H9 (cell line): ENCODE measurements around the gene INHBB. TPM values are rescaled to one million over a fixed set of nuclear protein-coding genes. Genes with fewer than 3 reads are reported as not detected.
A peak's percentile ranks its signal among the peaks of the same experiment; 100 is the strongest.

Experiments used
- DNase-seq: peaks from one replicate; pipeline ENCODE4 v3.0.0-alpha.2; 2017
- H2AFZ ChIP-seq: one replicate; pipeline ENCODE4 v1.6.1; 2013; ENCODE audit warnings: mild to moderate bottlenecking, low read length, control low read depth, moderate library complexity
- H2AK5ac ChIP-seq: 2 replicates; pipeline ENCODE4 v1.6.1; 2013; ENCODE audit warnings: low read length, control low read depth, mixed read lengths; ENCODE audit not compliant: insufficient read length
- H2BK120ac ChIP-seq: one replicate; pipeline ENCODE4 v1.6.1; 2013; ENCODE audit warnings: low read depth, mild to moderate bottlenecking, low read length, control low read depth, inconsistent platforms; ENCODE audit not compliant: poor library complexity, severe bottlenecking
- H2BK12ac ChIP-seq: 2 replicates; pipeline ENCODE4 v1.6.1; 2013; ENCODE audit warnings: low read length, control low read depth, mixed read lengths, low read depth; ENCODE audit not compliant: insufficient read length
- H2BK15ac ChIP-seq: 2 replicates; pipeline ENCODE4 v1.6.1; 2013; ENCODE audit warnings: low read depth, low read length, control low read depth
- H2BK20ac ChIP-seq: one replicate; pipeline ENCODE4 v1.6.1; 2013; ENCODE audit warnings: low read depth, mild to moderate bottlenecking, low read length, control low read depth, inconsistent platforms; ENCODE audit not compliant: poor library complexity, severe bottlenecking
- H2BK5ac ChIP-seq: 2 replicates; pipeline ENCODE4 v1.6.1; 2013; ENCODE audit warnings: low read length, control low read depth, mixed read lengths; ENCODE audit not compliant: insufficient read length
- H3K14ac ChIP-seq: 2 replicates; pipeline ENCODE4 v1.6.1; 2013; ENCODE audit warnings: low read length, control low read depth; ENCODE audit not compliant: insufficient read depth
- H3K18ac ChIP-seq: 2 replicates; pipeline ENCODE4 v1.6.1; 2013; ENCODE audit warnings: low read depth, mild to moderate bottlenecking, mixed read lengths, low read length, control low read depth; ENCODE audit not compliant: insufficient read length
- H3K23ac ChIP-seq: 2 replicates; pipeline ENCODE4 v1.6.1; 2013; ENCODE audit warnings: low read length, control low read depth, mixed read lengths, low read depth; ENCODE audit not compliant: insufficient read length
- H3K23me2 ChIP-seq: 2 replicates; pipeline ENCODE4 v1.6.1; 2013; ENCODE audit warnings: low read depth, mild to moderate bottlenecking, mixed read lengths, low read length, control low read depth; ENCODE audit not compliant: insufficient read length, poor library complexity, severe bottlenecking
- H3K27ac ChIP-seq: 2 replicates; pipeline ENCODE4 v1.5.1; 2013; ENCODE audit warnings: low read length, control low read depth, mixed read lengths, low read depth; ENCODE audit not compliant: insufficient read length
- H3K27me3 ChIP-seq: 2 replicates; pipeline ENCODE4 v1.6.1; 2013; ENCODE audit warnings: low read length, control low read depth, inconsistent platforms; ENCODE audit not compliant: insufficient read depth
- H3K4ac ChIP-seq: 2 replicates; pipeline ENCODE4 v1.6.1; 2013; ENCODE audit warnings: low read depth, mild to moderate bottlenecking, control low read depth, inconsistent platforms, low read length, moderate library complexity
- H3K4me1 ChIP-seq: 2 replicates; pipeline ENCODE4 v1.6.1; 2013; ENCODE audit warnings: low read length, control low read depth, inconsistent platforms; ENCODE audit not compliant: insufficient read depth
- H3K4me2 ChIP-seq: 2 replicates; pipeline ENCODE4 v1.6.1; 2013; ENCODE audit warnings: low read length, control low read depth, mixed read lengths; ENCODE audit not compliant: insufficient read length, insufficient read depth
- H3K56ac ChIP-seq: 2 replicates; pipeline ENCODE4 v1.6.1; 2013; ENCODE audit warnings: low read depth, mild to moderate bottlenecking, mixed read lengths, low read length, control low read depth; ENCODE audit not compliant: insufficient read length
- H3K79me1 ChIP-seq: 2 replicates; pipeline ENCODE4 v1.6.1; 2013; ENCODE audit warnings: low read depth, mild to moderate bottlenecking, moderate library complexity, low read length, control low read depth, inconsistent platforms; ENCODE audit not compliant: insufficient read depth, poor library complexity, severe bottlenecking
- H3K79me2 ChIP-seq: 2 replicates; pipeline ENCODE4 v1.6.1; 2013; ENCODE audit warnings: low read length, control low read depth, inconsistent platforms; ENCODE audit not compliant: insufficient read depth
- H3K9ac ChIP-seq: 2 replicates; pipeline ENCODE4 v1.6.1; 2013; ENCODE audit warnings: low read length, control low read depth, mixed read lengths; ENCODE audit not compliant: insufficient read length; ENCODE audit errors: extremely low read depth
- H3K9me3 ChIP-seq: one replicate; pipeline ENCODE4 v1.6.1; 2013; ENCODE audit warnings: low read depth, low read length, inconsistent platforms; ENCODE audit not compliant: control insufficient read depth
- H3T11ph ChIP-seq: one replicate; pipeline ENCODE4 v1.6.1; 2013; ENCODE audit warnings: mild to moderate bottlenecking, low read length, control low read depth, inconsistent platforms
- H4K20me1 ChIP-seq: one replicate; pipeline ENCODE4 v1.6.1; 2013; ENCODE audit not compliant: control insufficient read depth, insufficient read length, insufficient read depth
- H4K5ac ChIP-seq: 2 replicates; pipeline ENCODE4 v1.6.1; 2013; ENCODE audit warnings: low read depth, mild to moderate bottlenecking, mixed read lengths, low read length, control low read depth; ENCODE audit not compliant: insufficient read length
- H4K8ac ChIP-seq: replicated peaks from 2 replicates; pipeline ENCODE4 v1.6.1; 2013; ENCODE audit warnings: low read length, control low read depth, mixed read lengths, low read depth; ENCODE audit not compliant: insufficient read length
- H4K91ac ChIP-seq: 2 replicates; pipeline ENCODE4 v1.6.1; 2013; ENCODE audit warnings: low read depth, mild to moderate bottlenecking, moderate library complexity, mixed read lengths, low read length, control low read depth; ENCODE audit not compliant: insufficient read length
- H3K27ac Mint-ChIP-seq, 3 experiments: 2 replicates in 2 of 3; 3 replicates in 1 of 3; pipeline ENCODE4 v1.8.0; 2020 to 2021; ENCODE audit warnings: mixed read lengths in 3 of 3, mild to moderate bottlenecking in 1 of 3, moderate library complexity in 1 of 3
- H3K27me3 Mint-ChIP-seq: 2 replicates; pipeline ENCODE4 v1.8.0; 2021; ENCODE audit warnings: low read depth, mild to moderate bottlenecking, moderate library complexity, mixed read lengths
- H3K36me3 Mint-ChIP-seq, 3 experiments: 2 replicates in 2 of 3; 3 replicates in 1 of 3; pipeline ENCODE4 v1.8.0; 2020 to 2021; ENCODE audit warnings: low read depth in 3 of 3, mixed read lengths in 3 of 3; ENCODE audit not compliant: insufficient read depth in 1 of 3
- H3K4me1 Mint-ChIP-seq, 2 experiments: 2 replicates each; pipeline ENCODE4 v1.8.0; 2020; ENCODE audit warnings: mixed read lengths in 2 of 2
- H3K4me3 Mint-ChIP-seq, 2 experiments: 2 replicates in 1 of 2; 3 replicates in 1 of 2; pipeline ENCODE4 v1.8.0; 2020 to 2021; ENCODE audit warnings: mild to moderate bottlenecking in 2 of 2, mixed read lengths in 2 of 2, moderate library complexity in 1 of 2
- H3K9me3 Mint-ChIP-seq, 2 experiments: 2 replicates in 1 of 2; 3 replicates in 1 of 2; pipeline ENCODE4 v1.8.0; 2020; ENCODE audit warnings: mild to moderate bottlenecking in 2 of 2, mixed read lengths in 2 of 2, moderate library complexity in 1 of 2
- WGBS: extraction: QIAGEN DNeasy Blood & Tissue Kit; methylation state at CpG from one replicate; pipeline ENCODE4 v1.1.7; 2013; ENCODE audit warnings: missing lambda C conversion rate, low lambda C conversion rate, mixed read lengths; ENCODE audit not compliant: insufficient read length; ENCODE audit errors: extremely low coverage; 5-methylcytosine and 5-hydroxymethylcytosine counted together
- total RNA-seq: library from RNA; stranded (reverse); gene quantifications from 2 replicates; pipeline ENCODE4 v1.2.1, GENCODE V29; 2021
- TF ChIP-seq, protein P1 (sequence below): fragments of 200-600 bp; sonication (generic); conservative IDR thresholded peaks from 3 replicates; pipeline ENCODE4 v1.8.0; 2021; ENCODE audit warnings: antibody characterized with exemption, mild to moderate bottlenecking

INHBB gene
- total RNA-seq, 1 experiment from 2014 or later, result 0.13 TPM

DNA sequence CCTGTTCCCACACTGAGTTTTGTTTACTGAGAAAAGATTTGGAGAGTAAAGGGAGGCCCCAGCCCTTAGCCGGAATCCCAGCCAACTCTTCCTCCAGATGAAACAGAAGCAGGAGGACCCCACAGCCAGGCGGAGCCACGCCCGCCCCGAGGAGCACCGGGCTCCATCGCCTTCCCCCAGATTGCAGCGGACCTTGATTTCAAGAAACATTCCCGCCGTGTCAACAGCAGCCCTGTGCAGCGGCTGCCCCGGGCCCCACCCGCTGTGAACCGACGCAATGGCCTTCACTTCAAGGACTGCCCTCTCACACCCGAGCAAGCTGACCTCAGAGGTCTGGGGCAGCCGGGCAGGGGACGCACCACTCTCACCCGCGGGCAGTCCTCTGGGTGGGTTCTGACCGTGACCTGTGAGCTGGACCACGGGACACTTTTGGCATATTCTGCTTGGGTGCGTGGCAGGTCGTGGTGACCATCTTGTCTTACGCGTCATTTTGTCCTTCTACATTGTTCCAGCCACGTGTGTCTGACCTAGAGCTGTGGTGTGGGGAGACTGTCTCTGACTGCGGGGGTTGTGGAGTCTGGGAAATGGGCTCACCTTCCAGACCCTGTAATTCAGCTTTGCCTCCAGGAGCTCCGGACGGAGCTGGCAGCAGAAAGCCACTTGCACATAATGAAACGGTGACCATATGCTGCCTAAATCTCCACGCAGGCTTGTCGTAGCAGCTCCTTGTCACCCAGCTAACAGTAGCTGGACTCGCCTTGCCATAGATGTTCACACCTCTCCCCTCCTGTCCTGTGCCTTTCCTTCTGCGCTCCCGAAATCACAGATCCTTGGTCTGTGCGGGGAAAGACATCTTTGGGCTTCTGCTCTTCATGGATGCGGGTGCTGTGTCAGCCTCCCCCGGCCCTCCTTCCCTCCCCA is 32.0 kb upstream of the INHBB start:
- H3K27me3 ChIP-seq, result peaks cover 6% of the 10 kb centered on the region; the same call in 1 of the 2 replicates
- no peak overlapping the region for H3K56ac ChIP-seq
- no peak overlapping the region for H2BK120ac ChIP-seq
- H3K4me2 ChIP-seq, result peak overlapping the region; percentile 48
- no peak overlapping the region for H3K4me3 Mint-ChIP-seq
- H3K79me1 ChIP-seq, result no peaks in the 10 kb centered on the region
- no peak overlapping the region for H3K14ac ChIP-seq
- H2AFZ ChIP-seq, result no peak overlapping the region
- no peaks in the 10 kb centered on the region for H3K4me1 ChIP-seq
- no peak for DNase-seq
- H3K23me2 ChIP-seq, result peaks cover 4% of the 10 kb centered on the region
- H3K4ac ChIP-seq, result no peak overlapping the region
- H3T11ph ChIP-seq, result no peak overlapping the region
- H3K9me3 Mint-ChIP-seq, result no peaks in the 10 kb centered on the region; a peak in 2 of 5 replicates
- no peak overlapping the region for H3K9ac ChIP-seq
- TF ChIP-seq, protein P1, sequence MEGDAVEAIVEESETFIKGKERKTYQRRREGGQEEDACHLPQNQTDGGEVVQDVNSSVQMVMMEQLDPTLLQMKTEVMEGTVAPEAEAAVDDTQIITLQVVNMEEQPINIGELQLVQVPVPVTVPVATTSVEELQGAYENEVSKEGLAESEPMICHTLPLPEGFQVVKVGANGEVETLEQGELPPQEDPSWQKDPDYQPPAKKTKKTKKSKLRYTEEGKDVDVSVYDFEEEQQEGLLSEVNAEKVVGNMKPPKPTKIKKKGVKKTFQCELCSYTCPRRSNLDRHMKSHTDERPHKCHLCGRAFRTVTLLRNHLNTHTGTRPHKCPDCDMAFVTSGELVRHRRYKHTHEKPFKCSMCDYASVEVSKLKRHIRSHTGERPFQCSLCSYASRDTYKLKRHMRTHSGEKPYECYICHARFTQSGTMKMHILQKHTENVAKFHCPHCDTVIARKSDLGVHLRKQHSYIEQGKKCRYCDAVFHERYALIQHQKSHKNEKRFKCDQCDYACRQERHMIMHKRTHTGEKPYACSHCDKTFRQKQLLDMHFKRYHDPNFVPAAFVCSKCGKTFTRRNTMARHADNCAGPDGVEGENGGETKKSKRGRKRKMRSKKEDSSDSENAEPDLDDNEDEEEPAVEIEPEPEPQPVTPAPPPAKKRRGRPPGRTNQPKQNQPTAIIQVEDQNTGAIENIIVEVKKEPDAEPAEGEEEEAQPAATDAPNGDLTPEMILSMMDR, result no peak
- H3K18ac ChIP-seq, result no peak overlapping the region
- no peak overlapping the region for H3K23ac ChIP-seq
- no peak overlapping the region for H2BK12ac ChIP-seq
- H3K79me2 ChIP-seq, result no peaks in the 10 kb centered on the region
- no peak overlapping the region for H2BK5ac ChIP-seq
- whole genome bisulfite sequencing, result no CpG with 5 or more reads among the region's 39 CpGs
- no peak overlapping the region for H3K27ac Mint-ChIP-seq
- no peak overlapping the region for H2BK15ac ChIP-seq
- no peak overlapping the region for H4K8ac ChIP-seq
- no peak overlapping the region for H3K27ac ChIP-seq
- peaks cover 78% of the 10 kb centered on the region for H3K27me3 Mint-ChIP-seq
- peaks cover 22 to 46% of the 10 kb centered on the region in 2 experiments for H3K4me1 Mint-ChIP-seq
- H2BK20ac ChIP-seq, result no peak overlapping the region
- no peak overlapping the region for H2AK5ac ChIP-seq
- no peak overlapping the region for H4K5ac ChIP-seq
- peaks cover 2% of the 10 kb centered on the region for H4K20me1 ChIP-seq
- no peaks in the 10 kb centered on the region for H3K9me3 ChIP-seq
- no peaks in the 10 kb centered on the region; a peak in 1 of 7 replicates for H3K36me3 Mint-ChIP-seq
- H4K91ac ChIP-seq, result no peak overlapping the region
